Measurements from ENCODE around the gene TNFSF13.
A peak's percentile ranks its signal among the peaks of the same experiment; 100 is the strongest.

Gene TNFSF13

DNA sequence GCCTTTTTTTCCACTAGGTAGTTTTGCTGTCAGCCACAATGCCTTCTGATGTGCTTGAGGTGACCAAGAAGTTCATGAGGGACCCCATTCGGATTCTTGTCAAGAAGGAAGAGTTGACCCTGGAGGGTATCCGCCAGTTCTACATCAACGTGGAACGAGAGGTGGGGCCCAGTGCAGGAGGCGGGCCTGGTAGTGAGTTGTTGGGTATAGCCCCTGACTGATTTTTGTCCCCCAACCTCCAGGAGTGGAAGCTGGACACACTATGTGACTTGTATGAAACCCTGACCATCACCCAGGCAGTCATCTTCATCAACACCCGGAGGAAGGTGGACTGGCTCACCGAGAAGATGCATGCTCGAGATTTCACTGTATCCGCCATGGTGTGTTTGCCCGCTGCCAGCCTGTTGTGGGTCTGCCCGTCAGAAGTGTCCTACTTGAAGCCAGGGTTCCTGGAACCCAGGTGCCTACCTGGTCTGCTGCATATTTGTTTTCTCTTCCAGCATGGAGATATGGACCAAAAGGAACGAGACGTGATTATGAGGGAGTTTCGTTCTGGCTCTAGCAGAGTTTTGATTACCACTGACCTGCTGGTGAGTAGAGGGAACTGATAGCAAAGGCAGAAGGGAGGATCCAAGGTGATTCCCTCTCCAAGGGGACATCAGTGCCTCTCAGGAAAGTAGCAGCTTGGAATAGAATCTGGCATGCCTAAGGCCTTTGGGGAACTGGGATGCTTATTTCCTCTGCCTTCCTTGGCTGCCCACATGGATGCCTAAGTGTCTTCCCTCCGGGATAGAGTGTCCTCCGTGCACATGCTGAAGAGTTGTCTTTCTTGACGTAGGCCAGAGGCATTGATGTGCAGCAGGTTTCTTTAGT is 19.0 kb downstream of the TNFSF13 start:
- no peak overlapping the region for H3K4me3 ChIP-seq (ENCODE audit: low read length)
- H3K27me3 ChIP-seq (replicated peaks; ENCODE audit: control insufficient read depth, insufficient read depth, low read length), result no peaks in the 10 kb centered on the region
- peaks cover 69% of the 10 kb centered on the region for H3K4me1 ChIP-seq (ENCODE audit: control insufficient read depth, insufficient read depth, low read length)
- no peaks in the 10 kb centered on the region for H3K9me3 ChIP-seq (ENCODE audit: control insufficient read depth, low read length)
- peaks cover 51% of the 10 kb centered on the region for H3K36me3 ChIP-seq (ENCODE audit: control insufficient read depth, insufficient read depth, low read length, severe bottlenecking)
- H3K9ac ChIP-seq (ENCODE audit: low read length), result peak overlapping the region; percentile 44
- DNase-seq (ENCODE audit: low read depth), result no peak

DNA sequence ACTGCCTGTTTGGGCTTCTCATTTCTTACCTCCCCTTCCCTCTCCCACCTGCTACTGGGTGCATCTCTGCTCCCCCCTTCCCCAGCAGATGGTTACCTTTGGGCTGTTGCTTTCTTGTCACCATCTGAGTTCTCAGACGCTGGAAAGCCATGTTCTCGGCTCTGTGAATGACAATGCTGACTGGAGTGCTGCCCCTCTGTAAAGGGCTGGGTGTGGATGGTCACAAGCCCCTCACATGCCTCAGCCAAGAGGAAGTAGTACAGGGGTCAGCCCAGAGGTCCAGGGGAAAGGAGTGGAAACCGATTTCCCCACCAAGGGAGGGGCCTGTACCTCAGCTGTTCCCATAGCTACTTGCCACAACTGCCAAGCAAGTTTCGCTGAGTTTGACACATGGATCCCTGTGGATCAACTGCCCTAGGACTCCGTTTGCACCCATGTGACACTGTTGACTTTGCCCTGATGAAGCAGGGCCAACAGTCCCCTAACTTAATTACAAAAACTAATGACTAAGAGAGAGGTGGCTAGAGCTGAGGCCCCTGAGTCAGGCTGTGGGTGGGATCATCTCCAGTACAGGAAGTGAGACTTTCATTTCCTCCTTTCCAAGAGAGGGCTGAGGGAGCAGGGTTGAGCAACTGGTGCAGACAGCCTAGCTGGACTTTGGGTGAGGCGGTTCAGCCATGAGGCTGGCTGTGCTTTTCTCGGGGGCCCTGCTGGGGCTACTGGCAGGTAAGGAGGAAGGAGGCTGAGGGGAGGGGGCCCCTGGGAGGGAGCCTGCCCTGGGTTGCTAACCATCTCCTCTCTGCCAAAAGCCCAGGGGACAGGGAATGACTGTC is 20.7 kb downstream of the TNFSF13 start, which contains the start of gene CD68:
TSS of gene CD68 (plus strand) at position 638 of the 833 bp plus-strand sequence. CDS start at position 678, 40 bp downstream.
- H3K9me3 ChIP-seq (ENCODE audit: control insufficient read depth, low read length), result no peaks in the 10 kb centered on the region
- no peaks in the 10 kb centered on the region for H3K27me3 ChIP-seq (replicated peaks; ENCODE audit: control insufficient read depth, insufficient read depth, low read length)
- H3K4me1 ChIP-seq (ENCODE audit: control insufficient read depth, insufficient read depth, low read length), result peaks cover 77% of the 10 kb centered on the region
- DNase-seq (ENCODE audit: low read depth), result peak; percentile 89
- peak within 1 kb of the TSS; percentile 70 for H3K4me3 ChIP-seq (ENCODE audit: low read length)
- H3K36me3 ChIP-seq (ENCODE audit: control insufficient read depth, insufficient read depth, low read length, severe bottlenecking), result peaks cover 49% of the 10 kb centered on the region
- peak within 1 kb of the TSS; percentile 86 for H3K9ac ChIP-seq (ENCODE audit: low read length)

DNA sequence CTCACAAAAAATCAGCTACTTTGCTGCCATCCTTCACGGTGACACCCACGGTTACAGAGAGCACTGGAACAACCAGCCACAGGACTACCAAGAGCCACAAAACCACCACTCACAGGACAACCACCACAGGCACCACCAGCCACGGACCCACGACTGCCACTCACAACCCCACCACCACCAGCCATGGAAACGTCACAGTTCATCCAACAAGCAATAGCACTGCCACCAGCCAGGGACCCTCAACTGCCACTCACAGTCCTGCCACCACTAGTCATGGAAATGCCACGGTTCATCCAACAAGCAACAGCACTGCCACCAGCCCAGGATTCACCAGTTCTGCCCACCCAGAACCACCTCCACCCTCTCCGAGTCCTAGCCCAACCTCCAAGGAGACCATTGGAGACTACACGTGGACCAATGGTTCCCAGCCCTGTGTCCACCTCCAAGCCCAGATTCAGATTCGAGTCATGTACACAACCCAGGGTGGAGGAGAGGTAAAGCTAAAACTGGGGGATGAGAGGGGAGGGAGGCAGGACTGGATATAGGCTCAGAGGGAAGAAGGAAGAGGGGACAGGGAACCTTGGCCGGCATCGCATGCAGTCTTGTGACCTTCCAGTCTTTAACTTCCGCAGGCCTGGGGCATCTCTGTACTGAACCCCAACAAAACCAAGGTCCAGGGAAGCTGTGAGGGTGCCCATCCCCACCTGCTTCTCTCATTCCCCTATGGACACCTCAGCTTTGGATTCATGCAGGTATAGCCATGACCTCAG is 21.5 kb downstream of the TNFSF13 start:
- no peak for DNase-seq (ENCODE audit: low read depth)
- no peaks in the 10 kb centered on the region for H3K27me3 ChIP-seq (replicated peaks; ENCODE audit: control insufficient read depth, insufficient read depth, low read length)
- H3K9ac ChIP-seq (ENCODE audit: low read length), result peak overlapping the region; percentile 86
- peak overlapping the region; percentile 70 for H3K4me3 ChIP-seq (ENCODE audit: low read length)
- H3K4me1 ChIP-seq (ENCODE audit: control insufficient read depth, insufficient read depth, low read length), result peaks cover 75% of the 10 kb centered on the region
- H3K36me3 ChIP-seq (ENCODE audit: control insufficient read depth, insufficient read depth, low read length, severe bottlenecking), result peaks cover 41% of the 10 kb centered on the region
- H3K9me3 ChIP-seq (ENCODE audit: control insufficient read depth, low read length), result no peaks in the 10 kb centered on the region

DNA sequence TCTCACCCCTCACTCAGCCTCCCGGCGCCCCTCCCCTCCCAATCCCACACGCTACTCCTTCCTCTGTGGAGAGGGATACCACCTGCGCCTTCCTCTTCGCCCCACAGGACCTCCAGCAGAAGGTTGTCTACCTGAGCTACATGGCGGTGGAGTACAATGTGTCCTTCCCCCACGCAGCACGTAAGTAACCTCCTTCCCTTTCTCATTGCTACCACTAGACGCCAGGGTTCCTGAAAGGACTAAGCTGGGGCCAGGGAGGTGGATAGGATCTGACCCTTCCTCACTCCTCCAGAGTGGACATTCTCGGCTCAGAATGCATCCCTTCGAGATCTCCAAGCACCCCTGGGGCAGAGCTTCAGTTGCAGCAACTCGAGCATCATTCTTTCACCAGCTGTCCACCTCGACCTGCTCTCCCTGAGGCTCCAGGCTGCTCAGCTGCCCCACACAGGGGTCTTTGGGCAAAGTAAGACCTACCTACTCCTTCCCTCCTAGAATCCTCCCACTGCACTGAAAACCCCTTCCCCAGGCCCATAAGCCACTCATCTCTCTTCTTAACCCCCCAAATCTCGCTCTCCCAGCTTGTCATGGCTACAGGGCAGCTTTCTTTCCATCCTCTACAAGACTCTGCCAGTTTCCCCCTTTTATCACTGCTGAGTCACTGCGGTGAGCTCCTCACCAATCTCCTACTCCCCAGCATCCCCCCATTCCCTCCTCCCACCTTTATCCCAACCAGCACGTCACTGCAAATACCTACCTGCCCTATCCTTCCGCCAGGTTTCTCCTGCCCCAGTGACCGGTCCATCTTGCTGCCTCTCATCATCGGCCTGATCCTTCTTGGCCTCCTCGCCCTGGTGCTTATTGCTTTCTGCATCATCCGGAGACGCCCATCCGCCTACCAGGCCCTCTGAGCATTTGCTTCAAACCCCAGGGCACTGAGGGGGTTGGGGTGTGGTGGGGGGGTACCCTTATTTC is 22.3 kb downstream of the TNFSF13 start:
- Histone ChIP-seq H3K36me3 (ENCODE audit: control insufficient read depth, insufficient read depth, low read length, severe bottlenecking) (peaks cover 32% of the 10 kb centered on the region), H3K9me3 (ENCODE audit: control insufficient read depth, low read length) (no peaks in the 10 kb centered on the region), H3K27me3 (replicated peaks; ENCODE audit: control insufficient read depth, insufficient read depth, low read length) (no peaks in the 10 kb centered on the region), H3K4me3 (ENCODE audit: low read length) (peak overlapping the region; percentile 70), H3K4me1 (ENCODE audit: control insufficient read depth, insufficient read depth, low read length) (peaks cover 69% of the 10 kb centered on the region), H3K9ac (ENCODE audit: low read length) (peak overlapping the region; percentile 86)
- DNase-seq (ENCODE audit: low read depth), result no peak

DNA sequence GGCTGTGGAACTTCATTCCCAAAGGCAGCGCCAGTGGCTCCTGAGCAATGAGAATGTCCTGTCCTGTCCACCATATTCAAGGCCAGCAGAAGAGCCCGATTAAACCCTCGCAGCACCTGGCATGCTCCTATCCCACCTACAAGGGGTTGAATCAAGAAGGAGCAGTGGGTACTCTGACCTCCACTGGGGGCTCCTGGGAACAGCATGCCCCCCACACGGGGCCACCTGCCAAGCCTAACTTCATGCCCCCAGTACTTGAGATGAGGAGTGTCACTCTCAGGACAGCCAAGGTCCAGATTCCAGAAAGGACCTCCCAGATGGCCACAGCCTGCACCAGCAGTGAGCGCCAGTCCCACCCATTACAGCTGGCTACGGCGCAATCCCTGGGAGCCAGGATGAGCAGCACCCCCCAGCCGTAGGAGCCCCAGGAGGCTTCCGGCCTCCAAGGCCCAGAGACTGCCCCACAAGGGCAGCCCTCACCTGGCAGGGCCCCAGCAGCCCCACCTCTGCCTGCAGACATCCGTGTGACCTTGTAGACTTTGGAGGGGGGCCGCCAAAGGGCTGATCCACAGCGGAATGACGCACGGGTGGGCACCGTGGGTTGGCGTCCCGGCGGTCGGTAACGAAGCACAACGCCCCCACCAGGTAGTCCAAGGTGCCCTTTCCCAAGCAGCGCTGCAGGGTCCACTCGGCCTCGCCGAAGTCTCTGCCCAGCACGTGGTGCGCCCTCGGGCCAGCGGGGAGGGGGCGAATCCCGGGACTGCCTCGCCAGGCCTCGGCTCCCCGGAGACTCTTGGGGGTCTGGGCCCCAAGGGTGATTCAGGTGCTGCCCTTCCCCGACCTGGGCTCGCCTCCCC is 24.1 kb downstream of the TNFSF13 start:
- Histone ChIP-seq H3K27me3 (replicated peaks; ENCODE audit: control insufficient read depth, insufficient read depth, low read length) (no peaks in the 10 kb centered on the region), H3K4me3 (ENCODE audit: low read length) (peak overlapping the region; percentile 98), H3K4me1 (ENCODE audit: control insufficient read depth, insufficient read depth, low read length) (peaks cover 64% of the 10 kb centered on the region), H3K36me3 (ENCODE audit: control insufficient read depth, insufficient read depth, low read length, severe bottlenecking) (peaks cover 15% of the 10 kb centered on the region), H3K9ac (ENCODE audit: low read length) (peak overlapping the region; percentile 96), H3K9me3 (ENCODE audit: control insufficient read depth, low read length) (no peaks in the 10 kb centered on the region)
- no peak for DNase-seq (ENCODE audit: low read depth)

DNA sequence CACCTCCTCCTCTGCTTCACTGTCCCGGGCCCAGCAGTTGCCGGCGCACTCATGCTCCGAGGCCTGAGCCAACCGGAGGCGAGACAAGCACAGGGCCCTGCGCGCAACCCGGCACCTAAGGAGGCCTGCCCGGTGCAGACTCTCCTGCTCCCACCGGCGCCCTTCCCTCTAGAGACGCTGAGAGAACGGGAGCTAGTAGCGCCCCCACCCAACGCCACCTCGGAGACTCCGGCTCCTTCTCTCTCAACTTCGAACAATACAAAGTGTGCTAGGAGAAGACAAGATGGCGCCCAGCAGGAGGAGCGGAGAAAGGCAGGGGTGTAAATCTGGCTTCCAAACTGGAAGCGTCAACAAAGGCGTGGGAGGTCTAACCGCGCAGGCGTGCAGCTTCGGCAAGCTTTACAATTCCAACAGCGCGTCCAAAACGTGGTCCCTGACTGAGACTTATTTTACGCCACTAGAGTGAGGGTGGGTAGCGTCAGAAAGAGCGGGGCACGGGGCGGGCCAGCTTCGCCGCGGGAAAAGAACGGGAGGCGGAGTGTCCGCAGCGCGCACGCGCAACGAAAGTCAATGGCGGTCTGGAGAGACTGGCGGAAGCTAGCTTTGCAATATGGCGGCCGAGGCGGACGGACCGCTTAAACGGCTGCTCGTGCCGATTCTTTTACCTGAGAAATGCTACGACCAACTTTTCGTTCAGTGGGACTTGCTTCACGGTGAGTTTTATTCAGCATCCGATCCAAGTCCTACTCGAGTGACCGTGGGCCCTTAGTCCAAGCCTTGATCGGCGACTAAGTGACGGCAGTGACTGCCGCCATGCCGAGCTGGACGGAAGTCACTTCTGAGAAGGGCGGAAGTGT is 24.9 kb downstream of the TNFSF13 start, which contains the start of gene MPDU1:
TSS of gene MPDU1 (plus strand) at position 600 of the 857 bp plus-strand sequence. CDS start at position 611, 11 bp downstream.
- Histone ChIP-seq H3K9ac (ENCODE audit: low read length) (peak within 1 kb of the TSS; percentile 96), H3K27me3 (replicated peaks; ENCODE audit: control insufficient read depth, insufficient read depth, low read length) (no peaks in the 10 kb centered on the region), H3K9me3 (ENCODE audit: control insufficient read depth, low read length) (no peaks in the 10 kb centered on the region), H3K36me3 (ENCODE audit: control insufficient read depth, insufficient read depth, low read length, severe bottlenecking) (peaks cover 6% of the 10 kb centered on the region), H3K4me3 (ENCODE audit: low read length) (peak within 1 kb of the TSS; percentile 98), H3K4me1 (ENCODE audit: control insufficient read depth, insufficient read depth, low read length) (peaks cover 67% of the 10 kb centered on the region)
- DNase-seq (ENCODE audit: low read depth), result peak; percentile 98

DNA sequence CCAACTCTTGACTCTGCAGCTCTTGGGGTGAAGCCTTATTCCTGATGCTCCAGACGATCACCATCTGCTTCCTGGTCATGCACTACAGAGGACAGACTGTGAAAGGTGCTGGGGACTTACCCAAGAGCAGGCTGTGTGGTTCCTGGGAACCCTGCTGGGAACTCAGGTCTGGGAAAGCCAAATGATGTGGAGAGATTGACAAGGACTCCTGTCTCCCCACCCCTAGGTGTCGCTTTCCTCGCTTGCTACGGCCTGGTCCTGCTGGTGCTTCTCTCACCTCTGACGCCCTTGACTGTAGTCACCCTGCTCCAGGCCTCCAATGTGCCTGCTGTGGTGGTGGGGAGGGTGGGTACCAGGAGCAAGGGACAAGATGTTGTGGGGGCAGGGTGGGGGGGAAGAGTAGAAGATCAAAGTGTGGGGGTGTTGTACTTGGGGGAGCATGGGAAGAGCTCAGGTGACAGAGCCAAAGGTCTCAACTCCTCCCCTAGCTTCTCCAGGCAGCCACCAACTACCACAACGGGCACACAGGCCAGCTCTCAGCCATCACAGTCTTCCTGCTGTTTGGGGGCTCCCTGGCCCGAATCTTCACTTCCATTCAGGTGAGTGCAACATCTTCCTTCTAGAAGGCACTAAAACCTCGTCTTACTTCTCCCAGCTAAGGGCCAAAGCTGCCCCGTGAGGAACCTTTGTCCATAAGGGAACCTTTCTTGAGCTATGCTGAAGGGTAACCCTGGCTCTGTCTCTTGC is 28.3 kb downstream of the TNFSF13 start:
- Histone ChIP-seq H3K36me3 (ENCODE audit: control insufficient read depth, insufficient read depth, low read length, severe bottlenecking) (peaks cover 8% of the 10 kb centered on the region), H3K27me3 (replicated peaks; ENCODE audit: control insufficient read depth, insufficient read depth, low read length) (no peaks in the 10 kb centered on the region), H3K4me1 (ENCODE audit: control insufficient read depth, insufficient read depth, low read length) (peaks cover 64% of the 10 kb centered on the region), H3K4me3 (ENCODE audit: low read length) (no peak overlapping the region), H3K9ac (ENCODE audit: low read length) (peak overlapping the region; percentile 11), H3K9me3 (ENCODE audit: control insufficient read depth, low read length) (no peaks in the 10 kb centered on the region)
- no peak for DNase-seq (ENCODE audit: low read depth)

DNA sequence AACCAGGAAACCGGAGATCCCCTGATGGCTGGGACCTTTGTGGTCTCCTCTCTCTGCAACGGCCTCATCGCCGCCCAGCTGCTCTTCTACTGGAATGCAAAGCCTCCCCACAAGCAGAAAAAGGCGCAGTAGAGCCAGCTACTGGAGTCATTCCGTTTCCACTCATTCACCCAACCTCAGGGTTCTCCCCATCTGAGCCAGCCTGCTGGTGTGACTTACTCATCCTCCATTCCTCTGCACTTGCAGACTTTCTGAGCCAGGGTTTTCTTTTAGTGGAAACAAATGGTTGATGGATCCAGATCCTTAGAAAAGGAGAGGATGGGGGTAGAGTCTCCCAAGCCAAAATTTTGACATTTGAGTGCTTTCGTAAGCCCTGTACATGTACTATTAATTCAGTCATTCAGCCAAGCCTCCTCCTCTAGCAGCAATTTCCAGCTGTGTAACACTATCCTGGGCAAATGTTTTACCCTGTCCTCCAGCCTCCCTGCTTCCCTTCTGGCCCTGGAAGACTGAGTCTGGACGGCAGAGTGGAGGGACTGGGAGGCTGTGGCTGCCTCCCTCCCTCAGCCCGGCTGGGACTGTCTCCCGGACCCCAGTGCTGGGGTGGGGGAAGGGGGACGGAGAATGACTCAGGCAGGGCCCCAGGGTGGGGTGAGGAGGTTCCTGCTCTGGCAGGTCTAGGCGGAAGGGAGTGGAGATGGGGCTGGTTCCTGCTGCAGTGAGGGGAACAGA is 29.0 kb downstream of the TNFSF13 start:
- Histone ChIP-seq H3K9me3 (ENCODE audit: control insufficient read depth, low read length) (no peaks in the 10 kb centered on the region), H3K4me3 (ENCODE audit: low read length) (peak overlapping the region; percentile 35), H3K27me3 (replicated peaks; ENCODE audit: control insufficient read depth, insufficient read depth, low read length) (no peaks in the 10 kb centered on the region), H3K9ac (ENCODE audit: low read length) (peak overlapping the region; percentile 73), H3K36me3 (ENCODE audit: control insufficient read depth, insufficient read depth, low read length, severe bottlenecking) (peaks cover 16% of the 10 kb centered on the region), H3K4me1 (ENCODE audit: control insufficient read depth, insufficient read depth, low read length) (peaks cover 57% of the 10 kb centered on the region)
- peak; percentile 82 for DNase-seq (ENCODE audit: low read depth)
